Measurements from ENCODE around the gene AUTS2.

- TF ChIP-seq, protein P1, sequence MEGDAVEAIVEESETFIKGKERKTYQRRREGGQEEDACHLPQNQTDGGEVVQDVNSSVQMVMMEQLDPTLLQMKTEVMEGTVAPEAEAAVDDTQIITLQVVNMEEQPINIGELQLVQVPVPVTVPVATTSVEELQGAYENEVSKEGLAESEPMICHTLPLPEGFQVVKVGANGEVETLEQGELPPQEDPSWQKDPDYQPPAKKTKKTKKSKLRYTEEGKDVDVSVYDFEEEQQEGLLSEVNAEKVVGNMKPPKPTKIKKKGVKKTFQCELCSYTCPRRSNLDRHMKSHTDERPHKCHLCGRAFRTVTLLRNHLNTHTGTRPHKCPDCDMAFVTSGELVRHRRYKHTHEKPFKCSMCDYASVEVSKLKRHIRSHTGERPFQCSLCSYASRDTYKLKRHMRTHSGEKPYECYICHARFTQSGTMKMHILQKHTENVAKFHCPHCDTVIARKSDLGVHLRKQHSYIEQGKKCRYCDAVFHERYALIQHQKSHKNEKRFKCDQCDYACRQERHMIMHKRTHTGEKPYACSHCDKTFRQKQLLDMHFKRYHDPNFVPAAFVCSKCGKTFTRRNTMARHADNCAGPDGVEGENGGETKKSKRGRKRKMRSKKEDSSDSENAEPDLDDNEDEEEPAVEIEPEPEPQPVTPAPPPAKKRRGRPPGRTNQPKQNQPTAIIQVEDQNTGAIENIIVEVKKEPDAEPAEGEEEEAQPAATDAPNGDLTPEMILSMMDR (IDR thresholded peaks at IDR 0.05), result no peak
- TF ChIP-seq POLR2AphosphoS5 (IDR thresholded peaks at IDR 0.05), result no peak
- no peak for TF ChIP-seq POLR2A (IDR thresholded peaks at IDR 0.05)
Observed at GRCh38 chr7:69800495-69800894, 202.2 kb downstream of the AUTS2 start.
